Measurements from ENCODE around the gene CCS.

GRCh38 chr11:66589996-66590675 is 2.8 kb upstream of the CCS start:
- TF ChIP-seq CTCF (IDR thresholded peaks at IDR 0.05) (no peak), POLR2A (IDR thresholded peaks at IDR 0.05) (no peak)
